Liver (tissue), 9 donors: ENCODE results near the gene RPGRIP1L. TPM values are rescaled to one million over a fixed set of nuclear protein-coding genes. Genes with fewer than 3 reads are reported as not detected.
"Not testable (repeated sequence)": the region's sequence is repeated elsewhere in the genome, so short reads cannot be mapped to it uniquely, and the experiment has no call there.

Experiments
- DNase-seq: peaks from one replicate; pipeline ENCODE4 v3.0.0-alpha.2; 2017; ENCODE audit warnings: low spot score
- H3K27ac ChIP-seq, 2 donors: one replicate each; pipeline ENCODE4 v1.7.0; 2013; ENCODE audit warnings: inconsistent platforms in 2 of 2, low read length in 2 of 2, control low read depth in 1 of 2, low read depth in 1 of 2, mild to moderate bottlenecking in 1 of 2
- H3K27me3 ChIP-seq, 4 donors: one replicate each; pipeline versions ENCODE4 v1.6.1 to v1.7.0; 2013; ENCODE audit warnings: low read length in 3 of 4, inconsistent platforms in 1 of 4, mild to moderate bottlenecking in 1 of 4, moderate library complexity in 1 of 4; ENCODE audit not compliant: control insufficient read depth in 4 of 4, insufficient read depth in 4 of 4
- H3K36me3 ChIP-seq, 4 donors: one replicate each; pipeline versions ENCODE4 v1.6.1 to v1.7.0; 2013; ENCODE audit warnings: low read length in 3 of 4, mild to moderate bottlenecking in 3 of 4, low read depth in 1 of 4, moderate library complexity in 1 of 4; ENCODE audit not compliant: control insufficient read depth in 4 of 4, insufficient read depth in 3 of 4
- H3K4me1 ChIP-seq, 4 donors: one replicate each; pipeline versions ENCODE4 v1.6.1 to v1.7.0; 2013; ENCODE audit warnings: low read length in 3 of 4, mild to moderate bottlenecking in 3 of 4, moderate library complexity in 1 of 4; ENCODE audit not compliant: control insufficient read depth in 4 of 4, insufficient read depth in 4 of 4
- H3K4me3 ChIP-seq, 3 donors: one replicate each; pipeline versions ENCODE4 v1.6.1 to v1.7.0; 2013; ENCODE audit warnings: low read length in 3 of 3, control low read depth in 1 of 3, low read depth in 1 of 3, mild to moderate bottlenecking in 1 of 3
- H3K9ac ChIP-seq, 2 donors: one replicate each; pipeline ENCODE4 v1.7.0; 2013; ENCODE audit warnings: low read length in 2 of 2, mild to moderate bottlenecking in 2 of 2, moderate library complexity in 2 of 2, control low read depth in 1 of 2, low read depth in 1 of 2
- H3K9me3 ChIP-seq, 4 donors: one replicate each; pipeline versions ENCODE4 v1.6.1 to v1.7.0; 2013; ENCODE audit warnings: low read length in 3 of 4; ENCODE audit not compliant: control insufficient read depth in 4 of 4
- ATF3 ChIP-seq: IDR thresholded peaks from 2 replicates; pipeline ENCODE4 v1.6.1; 2016; ENCODE audit warnings: antibody characterized with exemption
- CTCF ChIP-seq: fragments of 150-350 bp; IDR thresholded peaks from 2 replicates; pipeline ENCODE4 v1.5.1; 2017; ENCODE audit warnings: improper control_type of control experiment, low read depth, low read length; ENCODE audit not compliant: missing input control
- EGR1 ChIP-seq, 2 donors: IDR thresholded peaks; 2 replicates each; pipeline ENCODE4 v1.6.1; 2016 to 2018; ENCODE audit warnings: antibody characterized with exemption in 2 of 2, low read depth in 2 of 2
- FOXA1 ChIP-seq: IDR thresholded peaks from 2 replicates; pipeline ENCODE4 v1.6.1; 2016; ENCODE audit warnings: antibody characterized with exemption
- FOXA2 ChIP-seq: IDR thresholded peaks from 2 replicates; pipeline ENCODE4 v1.6.1; 2016; ENCODE audit warnings: antibody characterized with exemption
- GABPA ChIP-seq, 2 donors: IDR thresholded peaks in 1 of 2; conservative IDR thresholded peaks in 1 of 2; 2 replicates each; pipeline ENCODE4 v1.6.1; 2016; ENCODE audit warnings: antibody characterized with exemption in 2 of 2, mild to moderate bottlenecking in 1 of 2, moderate library complexity in 1 of 2
- HNF4A ChIP-seq, 2 donors: conservative IDR thresholded peaks; 2 replicates each; pipeline ENCODE4 v1.6.1; 2016; ENCODE audit warnings: antibody characterized with exemption in 2 of 2, mild to moderate bottlenecking in 2 of 2
- HNF4G ChIP-seq: IDR thresholded peaks from 2 replicates; pipeline ENCODE4 v1.6.1; 2016; ENCODE audit warnings: antibody characterized with exemption
- JUND ChIP-seq, 2 donors: IDR thresholded peaks; 2 replicates each; pipeline ENCODE4 v1.6.1; 2016; ENCODE audit warnings: antibody characterized with exemption in 2 of 2
- NR2F2 ChIP-seq: IDR thresholded peaks from 2 replicates; pipeline ENCODE4 v1.6.1; 2016; ENCODE audit warnings: antibody characterized with exemption
- RAD21 ChIP-seq, 2 donors: IDR thresholded peaks; 2 replicates each; pipeline ENCODE4 v1.6.1; 2016; ENCODE audit warnings: antibody characterized with exemption in 2 of 2, mild to moderate bottlenecking in 2 of 2
- REST ChIP-seq: IDR thresholded peaks from 2 replicates; pipeline ENCODE4 v1.6.1; 2016; ENCODE audit warnings: antibody characterized with exemption, mild to moderate bottlenecking
- RXRA ChIP-seq, 2 donors: IDR thresholded peaks; 2 replicates each; pipeline ENCODE4 v1.6.1; 2017 to 2018; ENCODE audit warnings: antibody characterized with exemption in 2 of 2, mild to moderate bottlenecking in 1 of 2
- SP1 ChIP-seq: IDR thresholded peaks from 2 replicates; pipeline ENCODE4 v1.6.1; 2018; ENCODE audit warnings: antibody characterized with exemption, mild to moderate bottlenecking
- TAF1 ChIP-seq: conservative IDR thresholded peaks from 2 replicates; pipeline ENCODE4 v1.6.1; 2016; ENCODE audit warnings: antibody characterized with exemption, mild to moderate bottlenecking
- YY1 ChIP-seq: IDR thresholded peaks from 2 replicates; pipeline ENCODE4 v1.6.1; 2016; ENCODE audit warnings: antibody characterized with exemption, mild to moderate bottlenecking
- WGBS: extraction: QIAGEN DNeasy Blood & Tissue Kit; methylation state at CpG from one replicate; pipeline ENCODE4 v1.1.7; 2013; 5-methylcytosine and 5-hydroxymethylcytosine counted together
- polyA plus RNA-seq, 2 donors: library from polyadenylated mRNA; stranded (reverse) in 1 of 2; unstranded in 1 of 2; fragments of 200-250 nt in 1 of 2; fragments of >200 nt in 1 of 2; fragmentation: Nextera tagmentation in 1 of 2; extraction: Ambion mirVana in 1 of 2; gene quantifications; one replicate each; pipeline versions ENCODE4 v1.2.1 to v1.2.3, GENCODE V29; 2013 to 2015
- total RNA-seq, 2 donors: library from RNA; depleted of rRNA; stranded (reverse); fragments of >200 nt; gene quantifications; one replicate each; pipeline ENCODE4 v1.2.3, GENCODE V29; 2014
- TF ChIP-seq, protein P1 (sequence below): IDR thresholded peaks from 2 replicates; pipeline ENCODE4 v1.6.1; 2016; ENCODE audit warnings: antibody characterized with exemption
- TF ChIP-seq, protein P2 (sequence below): IDR thresholded peaks from 2 replicates; pipeline ENCODE4 v1.6.1; 2016; ENCODE audit warnings: antibody characterized with exemption
- donor health status: healthy.
- donor health status: healthy.
- donor health status: healthy.
- donor health status: healthy.
- donor health status: healthy.

Gene RPGRIP1L
- total and polyA plus RNA-seq, 4 donors = 0.46 to 1.4 (median 0.89) TPM

DNA sequence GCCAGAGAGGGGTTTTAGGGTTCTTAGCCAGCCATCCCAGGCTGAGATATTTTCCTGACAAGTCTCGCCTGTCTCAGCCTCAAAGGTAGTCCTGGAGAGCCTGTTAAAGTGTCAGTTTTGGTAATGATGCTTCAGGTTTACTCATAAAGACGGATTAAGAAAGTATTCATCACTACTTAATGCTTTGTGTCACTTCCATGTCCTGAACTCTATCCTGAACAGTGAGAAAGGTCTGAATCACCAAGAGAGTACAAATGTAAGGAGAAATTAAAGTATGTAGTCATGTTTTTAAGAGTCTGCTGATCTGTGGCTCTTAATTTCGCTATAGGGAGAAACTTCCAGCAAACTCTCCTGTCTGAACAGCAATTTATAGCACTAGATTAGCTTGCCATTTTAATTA lies 14.0 kb downstream of the RPGRIP1L start (continued):
- TF ChIP-seq JUND (IDR thresholded peaks at IDR 0.05) = no peak
- TF ChIP-seq SP1 = no peak
- TF ChIP-seq ATF3 = no peak
- TF ChIP-seq, protein P1, sequence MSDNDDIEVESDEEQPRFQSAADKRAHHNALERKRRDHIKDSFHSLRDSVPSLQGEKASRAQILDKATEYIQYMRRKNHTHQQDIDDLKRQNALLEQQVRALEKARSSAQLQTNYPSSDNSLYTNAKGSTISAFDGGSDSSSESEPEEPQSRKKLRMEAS = no peak
- no peak for TF ChIP-seq HNF4A (conservative IDR thresholded peaks at IDR 0.05)
- no peak for TF ChIP-seq HNF4G
- TF ChIP-seq CTCF = no peak

GRCh38 chr16:53686710-53687109 lies 16.9 kb downstream of the RPGRIP1L start:
- 94% methylated on average over 3 of the region's 3 CpGs for WGBS
- Histone ChIP-seq H3K27me3 (no peaks in the 10 kb centered on the region), H3K36me3 (no peaks in the 10 kb centered on the region), H3K4me3 (no peak overlapping the region), H3K9me3 (no peaks in the 10 kb centered on the region), H3K4me1 (no peaks in the 10 kb centered on the region), H3K27ac (no peak overlapping the region), H3K9ac (no peak overlapping the region)
- TF ChIP-seq TAF1 (no peak), EGR1 (IDR thresholded peaks at IDR 0.05; ENCODE audit: low read depth in 2 of 2) (no peak), GABPA (IDR thresholded peaks at IDR 0.05 in 1 of 2, conservative IDR thresholded peaks at IDR 0.05 in 1 of 2) (no peak), FOXA1 (no peak), YY1 (no peak), NR2F2 (no peak), HNF4A (conservative IDR thresholded peaks at IDR 0.05) (no peak), ATF3 (no peak), RXRA (IDR thresholded peaks at IDR 0.05) (no peak), CTCF (no peak), RAD21 (IDR thresholded peaks at IDR 0.05) (no peak), JUND (IDR thresholded peaks at IDR 0.05) (no peak), REST (no peak), HNF4G (no peak), SP1 (no peak), FOXA2 (no peak)
- TF ChIP-seq, protein P1 = no peak
- TF ChIP-seq, protein P2, sequence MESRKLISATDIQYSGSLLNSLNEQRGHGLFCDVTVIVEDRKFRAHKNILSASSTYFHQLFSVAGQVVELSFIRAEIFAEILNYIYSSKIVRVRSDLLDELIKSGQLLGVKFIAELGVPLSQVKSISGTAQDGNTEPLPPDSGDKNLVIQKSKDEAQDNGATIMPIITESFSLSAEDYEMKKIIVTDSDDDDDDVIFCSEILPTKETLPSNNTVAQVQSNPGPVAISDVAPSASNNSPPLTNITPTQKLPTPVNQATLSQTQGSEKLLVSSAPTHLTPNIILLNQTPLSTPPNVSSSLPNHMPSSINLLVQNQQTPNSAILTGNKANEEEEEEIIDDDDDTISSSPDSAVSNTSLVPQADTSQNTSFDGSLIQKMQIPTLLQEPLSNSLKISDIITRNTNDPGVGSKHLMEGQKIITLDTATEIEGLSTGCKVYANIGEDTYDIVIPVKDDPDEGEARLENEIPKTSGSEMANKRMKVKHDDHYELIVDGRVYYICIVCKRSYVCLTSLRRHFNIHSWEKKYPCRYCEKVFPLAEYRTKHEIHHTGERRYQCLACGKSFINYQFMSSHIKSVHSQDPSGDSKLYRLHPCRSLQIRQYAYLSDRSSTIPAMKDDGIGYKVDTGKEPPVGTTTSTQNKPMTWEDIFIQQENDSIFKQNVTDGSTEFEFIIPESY = no peak
- no peak for DNase-seq

DNA sequence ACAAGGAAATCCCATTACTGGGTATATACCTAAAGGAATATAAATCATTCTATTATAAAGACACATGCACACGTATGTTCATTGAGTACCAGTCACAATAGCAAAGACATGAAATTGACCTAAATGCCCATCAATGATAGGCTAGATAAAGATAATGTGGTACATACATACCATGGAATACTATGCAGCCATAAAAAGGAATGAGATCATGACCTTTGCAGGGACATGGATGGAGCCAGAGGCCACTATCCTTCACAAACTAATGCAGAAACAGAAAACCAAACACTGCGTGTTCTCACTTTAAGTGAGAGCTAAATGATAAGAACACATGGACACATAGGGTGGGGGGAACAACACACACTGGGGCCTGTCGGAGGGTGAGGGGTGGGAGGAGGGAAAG lies 18.3 kb downstream of the RPGRIP1L start:
- not testable (repeated sequence) for DNase-seq, H3K4me1 ChIP-seq, H3K36me3 ChIP-seq, H3K27ac ChIP-seq, H3K9ac ChIP-seq, H3K9me3 ChIP-seq, H3K4me3 ChIP-seq, H3K27me3 ChIP-seq
- 97% methylated on average over 3 of the region's 3 CpGs for WGBS
